Fibroblast of gingiva (primary cell): Measurements from ENCODE around the gene RTN4.

Experiments used
- DNase-seq: peaks from one replicate; pipeline ENCODE4 v3.0.0-alpha.2; 2011; ENCODE audit warnings: low read depth

Gene RTN4

DNA sequence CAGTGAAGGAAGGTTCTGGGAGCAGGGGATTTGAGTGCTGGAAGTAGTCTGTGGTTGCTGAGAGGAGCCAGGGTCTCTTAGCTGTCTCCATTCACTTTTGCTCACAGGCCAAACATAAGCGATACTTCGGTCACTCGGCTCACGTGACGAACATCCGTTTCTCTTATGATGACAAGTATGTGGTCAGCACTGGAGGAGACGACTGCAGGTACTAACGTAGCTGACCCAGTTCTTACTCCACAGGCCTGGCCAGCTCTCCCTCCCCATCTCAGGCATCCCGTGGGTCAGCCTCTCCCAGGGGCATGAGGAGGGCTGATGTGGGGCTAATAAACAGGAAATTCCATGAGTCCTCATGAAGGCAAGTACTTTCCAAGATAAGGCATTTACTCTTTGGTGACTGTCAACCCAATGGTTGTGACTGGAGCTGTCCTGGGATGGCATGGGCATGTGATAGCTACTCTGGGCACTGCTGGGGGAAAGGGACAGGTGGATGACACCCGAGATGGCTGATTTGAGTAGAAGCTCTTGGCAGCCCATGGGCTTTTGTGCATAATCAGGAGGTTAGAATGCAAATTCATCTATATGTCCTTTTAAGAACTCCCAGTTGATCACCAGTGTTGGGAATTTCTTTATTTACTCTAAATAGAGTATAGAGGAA, 81.6 kb downstream of the RTN4 start:
- DNase-seq = no peak

DNA sequence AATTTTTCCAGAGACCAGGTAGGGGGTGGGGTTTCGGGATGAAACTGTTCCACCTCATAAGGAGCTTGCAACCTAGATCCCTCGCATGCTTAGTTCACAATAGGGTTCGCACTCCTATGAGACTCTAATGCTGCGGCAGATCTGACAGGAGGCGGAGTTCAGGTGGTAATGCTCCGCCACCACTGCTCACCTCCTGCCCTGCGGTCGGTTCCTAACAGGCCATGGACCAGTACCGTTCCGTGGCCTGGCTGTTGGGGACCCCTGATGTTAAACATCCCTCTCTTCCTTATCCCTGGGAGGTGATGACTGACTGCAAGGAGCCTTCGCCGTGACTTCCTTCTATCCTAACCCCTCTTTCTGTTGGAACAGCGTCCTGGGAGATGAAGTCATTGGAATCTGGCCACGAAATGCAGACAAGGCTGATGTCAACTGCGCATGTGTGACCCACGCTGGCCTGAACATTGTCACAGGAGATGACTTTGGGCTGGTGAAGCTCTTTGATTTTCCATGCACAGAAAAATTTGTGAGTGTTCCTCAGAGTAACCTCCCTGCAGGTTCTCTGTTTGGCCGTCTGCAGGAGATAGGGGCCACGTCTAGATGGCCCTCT, 82.4 kb downstream of the RTN4 start:
- no peak for DNase-seq

- DNase-seq = no peak
Measured at GRCh38 chr2:54967269-54967668, 83.0 kb downstream of the RTN4 start.

- no peak for DNase-seq
Measured at GRCh38 chr2:54966837-54967236, 83.4 kb downstream of the RTN4 start.

DNA sequence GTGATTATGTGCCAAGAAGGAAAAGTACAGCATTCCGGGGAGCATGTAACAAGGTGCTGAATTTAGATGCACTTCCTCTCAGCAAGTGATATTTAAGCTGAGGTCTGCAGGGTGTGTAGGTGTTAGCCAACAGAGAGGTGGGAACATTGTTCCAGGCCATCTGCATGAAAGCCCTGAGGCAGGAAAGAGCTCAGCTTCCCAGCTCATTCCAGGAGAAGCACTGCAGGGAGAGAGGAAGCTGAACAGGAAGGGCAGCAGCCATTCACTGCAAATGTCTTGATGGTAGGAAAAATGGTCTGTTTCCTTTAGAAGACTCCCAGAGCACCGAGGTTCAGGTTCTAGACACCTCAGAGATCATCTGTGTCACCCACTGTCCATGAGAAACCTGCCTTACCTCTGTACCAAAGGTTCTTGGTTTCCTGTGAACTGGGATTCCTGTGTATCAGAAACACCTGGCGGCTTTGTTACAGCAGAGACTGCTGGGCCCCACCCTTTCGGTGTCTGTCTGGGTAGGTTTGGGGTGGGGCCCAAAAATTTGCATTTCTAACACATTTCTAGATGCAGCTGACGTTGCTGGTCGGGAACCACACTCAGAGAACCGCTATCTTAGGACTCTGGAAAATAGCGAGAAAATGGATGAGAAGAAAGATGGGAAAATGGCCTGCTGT, 84.0 kb downstream of the RTN4 start:
- no peak for DNase-seq

DNA sequence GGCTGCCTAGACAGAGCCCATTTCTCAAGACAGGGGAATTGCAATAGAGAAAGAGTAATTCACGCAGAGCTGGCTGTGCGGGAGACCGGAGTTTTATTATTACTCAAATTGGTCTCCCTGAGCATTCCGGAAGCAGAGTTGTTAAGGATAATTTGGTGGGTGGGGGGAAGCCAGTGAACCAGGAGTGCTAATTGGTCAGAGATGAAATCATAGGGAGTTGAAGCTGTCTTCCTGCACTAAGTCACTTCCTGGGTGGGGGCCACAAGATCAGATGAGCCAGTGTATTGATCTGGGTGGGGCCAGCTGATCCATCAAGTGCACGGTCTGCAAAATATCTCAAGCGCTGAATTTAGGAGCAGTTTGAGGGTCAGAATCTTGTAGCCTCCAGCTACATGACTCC, 84.8 kb downstream of the RTN4 start:
- DNase-seq = no peak

GRCh38 chr2:54964816-54965215, 85.4 kb downstream of the RTN4 start:
- no peak for DNase-seq

- peak; percentile 40 for DNase-seq
Measured at GRCh38 chr2:54964271-54964670, 86.0 kb downstream of the RTN4 start.

- no peak for DNase-seq
Measured at GRCh38 chr2:54963476-54963875, 86.8 kb downstream of the RTN4 start.

DNA sequence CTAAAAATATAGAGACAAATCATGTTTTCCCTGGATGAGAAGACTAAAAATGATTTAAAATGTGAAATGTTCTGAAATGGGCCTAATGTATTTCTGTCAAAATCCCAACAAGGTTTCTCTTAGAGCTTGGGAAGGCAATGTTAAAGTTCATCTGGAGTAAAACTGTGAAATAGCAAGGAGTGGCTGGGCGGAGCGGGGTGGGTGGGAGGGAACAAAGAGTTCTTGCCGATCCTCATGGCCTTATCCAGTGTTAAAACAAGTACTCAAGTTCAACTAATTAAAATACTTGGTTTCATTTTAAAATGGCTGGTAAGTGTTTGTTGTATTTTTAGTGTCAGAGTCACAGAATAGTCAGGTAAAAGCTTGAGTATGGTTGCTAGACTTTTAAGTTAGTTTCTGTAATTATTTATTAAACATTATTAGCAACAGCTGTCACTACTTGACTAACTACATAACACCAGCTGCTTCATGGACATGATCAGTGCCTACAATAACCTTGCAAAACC, 87.3 kb downstream of the RTN4 start:
- DNase-seq = no peak

- no peak for DNase-seq
Measured at GRCh38 chr2:54962511-54962910, 87.7 kb downstream of the RTN4 start.

- DNase-seq = no peak
Measured at GRCh38 chr2:54960164-54960563, 90.1 kb downstream of the RTN4 start.

DNA sequence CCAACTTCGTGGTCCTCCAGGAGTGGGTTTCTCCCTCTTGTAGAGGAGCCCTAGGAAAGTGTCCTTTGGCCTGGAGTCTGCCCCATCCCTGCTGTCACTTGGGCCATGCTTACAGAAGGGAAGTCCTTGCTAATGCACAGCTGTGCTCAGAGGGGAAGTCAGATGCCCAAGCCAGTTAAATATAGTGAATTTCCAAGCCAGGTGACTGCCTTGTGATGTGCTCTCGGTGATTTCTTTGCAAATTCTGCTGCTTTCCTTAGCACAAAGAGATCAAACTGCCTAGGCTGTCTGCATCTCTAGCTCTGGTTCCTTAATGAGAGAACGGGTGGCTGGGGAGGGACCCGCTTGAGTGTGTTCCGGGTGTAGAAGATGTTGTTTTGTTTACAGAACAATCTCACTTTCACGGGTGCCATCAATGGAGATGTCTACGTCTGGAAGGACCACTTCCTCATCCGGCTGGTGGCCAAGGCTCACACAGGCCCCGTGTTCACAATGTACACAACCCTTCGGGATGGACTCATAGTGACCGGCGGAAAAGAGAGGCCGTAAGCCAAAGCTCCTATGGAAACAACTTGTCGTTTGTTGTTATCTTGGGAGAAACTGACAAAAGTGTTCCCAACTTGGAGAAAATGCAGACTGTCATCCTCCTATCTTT, 91.4 kb downstream of the RTN4 start:
- no peak for DNase-seq

GRCh38 chr2:54957321-54957999, 92.8 kb downstream of the RTN4 start:
- no peak for DNase-seq

GRCh38 chr2:54956111-54956627, 94.1 kb downstream of the RTN4 start:
- DNase-seq = no peak

DNA sequence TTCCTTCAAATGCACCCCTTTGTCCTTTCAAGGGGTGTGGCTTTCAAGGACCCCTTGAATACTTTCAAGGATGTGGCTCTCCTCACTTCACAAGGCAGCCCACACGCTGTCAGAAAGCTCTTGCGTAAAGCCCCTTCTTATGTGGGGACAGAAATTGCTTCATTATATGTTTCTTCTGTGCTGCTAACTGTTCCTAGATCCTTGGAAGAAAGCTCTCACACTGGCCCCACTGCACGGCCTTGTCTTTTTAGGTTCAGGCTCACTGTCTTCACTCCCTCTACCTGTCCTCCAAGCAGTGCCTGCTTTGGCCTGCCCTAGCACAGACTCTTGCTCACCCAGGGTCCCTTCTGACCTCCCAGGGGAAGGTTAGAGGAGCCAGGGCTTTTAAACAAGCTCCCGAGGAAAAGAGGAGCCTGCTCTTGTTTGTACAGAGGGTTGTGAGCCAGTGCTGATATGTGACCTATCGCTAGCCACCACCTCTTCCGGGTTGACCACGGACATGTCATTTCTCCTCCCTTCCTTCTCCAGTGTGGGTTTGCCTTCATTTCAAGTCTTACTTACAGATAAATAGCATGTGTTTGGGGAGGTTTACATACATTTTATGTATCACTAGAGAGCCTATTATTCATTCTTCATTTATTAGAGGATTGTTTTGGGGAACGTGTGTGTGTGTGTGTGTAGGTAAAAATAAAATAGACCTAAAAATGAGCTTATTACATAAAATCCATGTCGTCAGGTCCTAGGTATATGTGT, 94.7 kb downstream of the RTN4 start:
- no peak for DNase-seq

DNA sequence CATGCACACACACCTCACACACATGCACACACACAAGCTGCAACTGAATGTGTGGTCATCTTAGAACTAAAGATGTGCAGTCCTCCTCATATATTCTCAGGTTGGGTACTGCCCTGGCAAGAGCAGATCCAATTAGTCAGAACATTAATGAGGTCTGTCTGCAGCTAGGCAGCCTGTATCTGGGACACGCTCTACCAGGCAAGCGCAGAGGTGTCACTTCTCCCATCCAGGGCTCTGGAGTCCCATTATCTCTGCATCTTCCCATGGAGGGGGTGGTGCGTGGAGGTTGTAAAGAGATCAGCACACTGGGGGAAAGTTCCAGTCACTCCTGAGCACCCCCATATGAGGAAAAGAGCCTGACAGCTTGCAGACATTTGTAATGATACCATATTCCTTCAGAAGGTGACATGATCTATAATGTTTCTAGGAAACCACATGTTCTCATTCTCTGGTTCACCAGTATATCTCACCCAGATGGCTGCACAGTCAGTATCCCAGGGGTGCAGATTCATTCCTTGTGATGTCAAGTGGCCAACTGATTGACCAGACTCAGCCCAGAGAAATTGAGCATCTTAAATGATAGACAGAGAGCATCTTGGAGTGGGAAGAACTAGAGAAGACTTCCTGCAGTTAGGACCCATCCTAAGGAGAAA, 95.4 kb downstream of the RTN4 start:
- DNase-seq = no peak

DNA sequence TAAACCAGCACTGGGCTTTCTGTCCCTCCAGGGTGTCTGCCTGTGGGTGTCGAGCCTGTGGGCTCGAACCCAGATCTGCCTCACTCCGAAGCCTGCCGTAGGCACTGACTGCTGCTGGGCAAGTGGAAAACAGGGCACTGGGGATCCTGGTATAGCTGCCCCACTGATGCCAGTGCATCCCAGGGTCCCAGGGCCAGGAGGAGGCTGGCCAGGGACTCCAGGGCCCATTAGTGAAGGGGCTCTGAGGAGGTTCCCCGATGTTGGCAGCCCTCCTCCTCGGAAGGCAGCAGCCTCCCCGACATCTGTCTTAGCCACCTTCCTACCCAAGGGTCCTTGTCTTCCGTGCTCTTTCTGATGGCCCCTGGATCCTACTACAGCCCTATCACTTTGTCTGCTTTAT, 96.1 kb downstream of the RTN4 start:
- no peak for DNase-seq

- no peak for DNase-seq
Measured at GRCh38 chr2:54952978-54953456, 97.2 kb downstream of the RTN4 start.

DNA sequence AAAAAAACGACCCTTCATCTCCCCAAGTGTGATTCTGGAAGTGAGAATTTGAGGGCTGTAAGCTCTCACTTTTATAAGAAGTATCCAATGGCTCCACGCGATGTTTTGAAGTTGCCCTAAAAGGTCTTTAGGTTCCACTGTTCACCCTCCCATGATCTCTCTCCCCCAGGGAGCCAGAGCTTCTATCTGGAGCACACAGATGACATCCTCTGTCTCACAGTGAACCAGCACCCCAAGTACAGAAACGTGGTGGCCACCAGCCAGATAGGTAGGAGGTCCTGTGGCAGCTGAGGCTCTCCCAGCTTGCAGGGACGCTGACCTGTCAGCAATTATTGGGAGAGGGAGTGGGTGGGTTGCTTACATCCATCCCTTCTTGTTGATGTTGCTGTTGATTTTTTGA, 97.8 kb downstream of the RTN4 start:
- no peak for DNase-seq

- DNase-seq = no peak
Measured at GRCh38 chr2:54950811-54951210, 99.4 kb downstream of the RTN4 start.
